GM19452 (cell line): ENCODE results near the gene ASPDH.
"Not testable (repeated sequence)": the region's sequence is repeated elsewhere in the genome, so short reads cannot be mapped to it uniquely, and the experiment has no call there.

ENCODE experiments used
- ATAC-seq: cut with Tn5 transposase; IDR thresholded peaks from one replicate; pipeline ENCODE4 v1.9.1; 2021; ENCODE audit not compliant: unreplicated experiment

The ASPDH gene

GRCh38 chr19:50548191-50549058 lies 34.7 kb upstream of the ASPDH start:
- no peak for ATAC-seq

DNA sequence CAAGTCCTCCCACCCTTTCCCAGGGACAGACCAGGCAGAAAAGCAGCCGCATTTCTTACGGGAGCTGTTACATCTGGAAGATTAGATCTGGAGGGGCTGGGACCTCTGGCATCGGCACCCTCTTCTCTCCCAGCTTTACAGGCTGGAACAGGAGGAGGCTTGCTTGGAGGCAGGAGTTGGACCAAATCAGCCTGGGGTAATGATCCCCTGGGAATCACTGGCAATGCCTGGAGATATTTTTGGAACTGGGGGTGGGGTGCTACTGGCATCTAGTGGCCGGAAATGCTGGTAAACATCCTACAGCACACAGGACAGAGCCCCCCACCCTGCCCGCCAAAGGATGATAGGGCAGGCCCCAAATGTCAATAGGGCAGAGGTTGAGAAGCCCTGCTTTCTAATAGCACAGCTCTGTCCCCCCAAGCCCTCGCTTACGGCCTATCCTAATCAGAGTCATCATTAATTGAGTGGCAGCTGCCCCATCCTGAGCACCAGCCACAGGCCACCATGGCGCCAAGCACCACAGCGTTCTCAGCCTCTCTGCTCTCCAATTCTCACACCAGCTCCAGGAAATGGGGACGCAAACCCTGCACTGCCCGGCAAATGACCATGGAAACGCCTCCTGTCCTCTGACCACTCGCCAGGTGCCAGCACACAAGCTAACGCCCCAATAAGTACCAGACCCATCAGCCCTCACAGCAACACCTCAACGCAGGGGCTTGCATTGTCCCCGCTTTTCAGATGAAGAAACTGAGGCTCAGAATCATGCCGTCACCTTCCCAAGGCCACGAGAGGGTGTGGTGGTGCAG lies 33.9 kb upstream of the ASPDH start:
- ATAC-seq, result no peak

- ATAC-seq, result no peak
Observed at GRCh38 chr19:50546527-50547221, 33.0 kb upstream of the ASPDH start.

DNA sequence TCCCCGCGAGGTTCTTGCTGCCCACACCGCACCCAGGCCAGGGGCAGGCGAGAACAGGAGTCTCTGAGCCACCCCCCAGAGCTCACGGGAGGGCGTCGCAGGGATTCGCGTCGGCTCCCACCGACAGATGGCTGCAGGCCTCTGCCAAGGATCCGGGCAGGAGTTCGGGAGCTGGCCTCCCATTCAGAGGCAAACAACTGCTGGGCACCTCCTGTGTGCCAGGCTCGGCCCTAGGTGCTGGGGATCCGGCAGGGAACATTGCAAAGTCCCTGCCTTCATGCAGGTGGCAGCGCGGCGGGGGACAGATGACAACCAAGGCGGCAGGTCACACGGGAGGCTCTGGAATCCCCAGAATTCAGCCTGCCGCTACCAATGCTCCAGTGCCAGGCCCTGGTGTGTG lies 29.2 kb upstream of the ASPDH start:
- ATAC-seq, result no peak

DNA sequence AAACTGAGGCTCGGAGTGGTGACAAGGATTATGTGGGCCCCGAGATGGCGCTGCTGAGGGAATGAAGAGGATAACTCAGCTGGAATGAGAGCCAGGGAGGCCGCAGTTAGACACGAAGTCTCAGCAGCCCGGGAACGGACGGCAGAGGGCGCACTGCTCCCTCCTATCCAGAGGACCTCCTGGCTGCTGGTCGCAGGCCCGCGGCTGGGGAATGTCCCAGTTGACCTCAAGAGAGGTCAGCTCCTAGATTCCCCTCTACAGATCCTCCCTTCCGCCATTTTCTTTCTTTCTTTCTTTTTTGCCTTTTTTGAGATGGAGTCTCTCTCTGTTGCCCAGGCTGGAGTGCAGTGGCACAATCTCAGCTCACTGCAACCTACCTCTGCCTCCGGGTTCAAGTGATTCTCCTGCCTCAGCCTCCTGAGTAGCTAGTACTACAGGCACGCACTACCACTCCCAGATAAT lies 24.1 kb upstream of the ASPDH start:
- ATAC-seq, result no peak

- ATAC-seq, result no peak
Observed at GRCh38 chr19:50537306-50537685, 23.6 kb upstream of the ASPDH start.

GRCh38 chr19:50536662-50537305 lies 23.1 kb upstream of the ASPDH start:
- ATAC-seq, result no peak

- ATAC-seq, result no peak
Observed at GRCh38 chr19:50535672-50536187, 22.0 kb upstream of the ASPDH start.

DNA sequence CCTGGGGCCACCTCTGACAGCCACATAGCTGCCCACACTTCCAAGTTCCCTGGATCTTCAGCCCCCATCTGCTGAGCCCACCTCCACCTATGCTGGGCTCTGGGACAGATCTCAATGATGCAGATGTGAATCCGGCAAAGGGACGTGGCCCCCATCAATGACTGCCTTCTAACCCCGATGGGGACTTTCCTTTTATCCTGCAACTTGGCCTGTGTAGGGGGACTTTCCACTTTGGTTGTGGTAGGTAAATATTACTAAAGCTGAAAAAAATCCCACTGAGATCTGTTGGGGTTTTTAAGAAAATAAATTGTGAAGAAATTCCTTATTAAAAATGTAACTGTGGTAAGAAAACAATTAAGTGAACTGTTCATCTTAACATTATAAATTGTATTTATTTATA lies 20.8 kb upstream of the ASPDH start:
- no peak for ATAC-seq

GRCh38 chr19:50532952-50533351 lies 19.2 kb upstream of the ASPDH start:
- ATAC-seq, result no peak

DNA sequence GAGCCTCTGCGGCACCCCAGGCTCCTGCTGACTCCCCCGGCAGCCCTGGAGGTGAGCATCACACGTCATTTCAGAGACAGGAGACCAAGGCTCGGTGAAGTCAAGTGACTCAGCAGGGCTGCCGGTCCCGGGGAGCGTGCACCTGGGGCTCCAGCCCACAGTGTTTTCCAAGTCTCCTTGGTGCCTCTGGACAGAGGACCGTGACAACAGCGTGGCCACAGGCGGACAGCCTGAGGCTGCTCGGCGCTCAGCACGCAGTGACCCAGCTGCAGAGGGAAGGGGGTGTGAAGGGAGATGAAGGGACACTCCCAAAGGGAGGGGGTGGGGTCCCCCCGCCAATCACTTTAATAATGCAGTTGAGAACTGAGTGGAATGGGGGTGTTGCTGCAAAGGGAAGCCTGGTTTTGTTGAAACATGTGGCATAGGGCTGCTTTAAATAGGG lies 17.5 kb upstream of the ASPDH start:
- no peak for ATAC-seq

- not testable (repeated sequence) for ATAC-seq
Observed at GRCh38 chr19:50528052-50528451, 14.3 kb upstream of the ASPDH start.

DNA sequence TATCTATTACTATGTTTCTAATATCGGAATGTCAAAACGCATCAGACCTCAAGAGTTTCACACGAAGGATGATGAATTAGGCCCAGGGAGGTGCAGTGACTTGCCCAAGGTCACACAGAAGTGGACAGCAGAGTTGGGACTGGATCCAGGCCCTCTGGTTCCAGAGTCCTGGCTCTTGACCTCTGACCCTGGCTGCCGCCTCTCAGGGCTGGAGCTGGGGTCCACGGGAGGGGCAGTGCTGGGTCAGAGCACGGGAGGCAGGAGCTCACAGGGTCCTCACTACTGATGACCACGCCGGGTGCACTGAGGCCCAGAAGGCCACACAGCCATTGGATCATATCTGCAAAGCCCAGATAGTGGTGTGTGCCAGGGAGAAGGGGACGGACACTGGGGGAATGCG lies 9.2 kb upstream of the ASPDH start:
- ATAC-seq, result no peak

GRCh38 chr19:50520822-50521465 lies 7.2 kb upstream of the ASPDH start:
- no peak for ATAC-seq

GRCh38 chr19:50519006-50519575 lies 5.4 kb upstream of the ASPDH start:
- ATAC-seq, result no peak

- ATAC-seq, result no peak
Observed at GRCh38 chr19:50518091-50519005, 4.6 kb upstream of the ASPDH start.

DNA sequence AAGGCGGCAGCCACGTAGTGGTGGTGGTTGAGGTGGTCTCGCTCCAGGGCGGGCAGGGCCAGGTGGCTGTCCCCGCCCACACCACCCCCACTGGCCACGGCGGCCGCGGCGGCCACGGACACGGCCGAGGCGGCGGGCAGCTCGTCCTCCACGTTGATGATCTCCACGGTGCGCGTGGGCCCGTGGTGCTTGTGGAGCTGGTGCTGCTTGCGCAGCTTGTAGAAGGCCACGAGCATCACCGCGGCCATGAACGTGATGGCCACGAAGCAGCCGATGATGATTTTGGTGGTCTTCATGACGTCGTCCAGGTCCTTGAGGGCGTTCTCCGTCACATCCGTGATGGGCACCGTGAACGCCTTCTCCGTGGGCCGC lies 4.0 kb upstream of the ASPDH start:
- no peak for ATAC-seq

- ATAC-seq, result no peak
Observed at GRCh38 chr19:50516964-50517703, 3.4 kb upstream of the ASPDH start.
